GM10266 (cell line): ENCODE data around the gene ARFGAP1.
A peak's percentile ranks its signal among the peaks of the same experiment; 100 is the strongest.

Experiments
- DNase-seq: peaks from one replicate; pipeline ENCODE4 v3.0.0; 2012; ENCODE audit errors: extremely low spot score
- CTCF ChIP-seq: IDR thresholded peaks from 2 replicates; pipeline ENCODE4 v1.5.1; 2012; ENCODE audit warnings: mild to moderate bottlenecking, low read depth; ENCODE audit not compliant: control insufficient read depth, insufficient read depth; ENCODE audit errors: missing control alignments

Gene ARFGAP1

GRCh38 chr20:63272105-63273058 lies at the start of gene ARFGAP1:
ARFGAP1 (plus strand) TSS chr20:63272813; CDS start chr20:63275581, 2,768 bp downstream.
- TF ChIP-seq CTCF, result no peak
- peak; percentile 100 for DNase-seq

GRCh38 chr20:63223121-63223825 lies 49.3 kb upstream of the ARFGAP1 start:
- peak; percentile 68 for DNase-seq
- peak; percentile 79 for TF ChIP-seq CTCF

- TF ChIP-seq CTCF, result no peak
- DNase-seq, result no peak
These were observed 48.8 kb upstream of the ARFGAP1 start for GRCh38 chr20:63223826-63224207.

GRCh38 chr20:63224412-63225081 lies 48.1 kb upstream of the ARFGAP1 start:
- no peak for TF ChIP-seq CTCF
- no peak for DNase-seq

GRCh38 chr20:63225082-63225454 lies 47.5 kb upstream of the ARFGAP1 start:
- DNase-seq, result no peak
- no peak for TF ChIP-seq CTCF

- TF ChIP-seq CTCF, result no peak
- no peak for DNase-seq
These were observed 46.3 kb upstream of the ARFGAP1 start for GRCh38 chr20:63226042-63226943.
